Activated CD4-positive, CD25-positive, alpha-beta regulatory T cell (primary cell): ENCODE data around the gene ADK.

Experiments
- DNase-seq, 4 experiments: peaks; one replicate each; lab custom pipeline; 2025; lab: John Stamatoyannopoulos, UW

The ADK gene

DNA sequence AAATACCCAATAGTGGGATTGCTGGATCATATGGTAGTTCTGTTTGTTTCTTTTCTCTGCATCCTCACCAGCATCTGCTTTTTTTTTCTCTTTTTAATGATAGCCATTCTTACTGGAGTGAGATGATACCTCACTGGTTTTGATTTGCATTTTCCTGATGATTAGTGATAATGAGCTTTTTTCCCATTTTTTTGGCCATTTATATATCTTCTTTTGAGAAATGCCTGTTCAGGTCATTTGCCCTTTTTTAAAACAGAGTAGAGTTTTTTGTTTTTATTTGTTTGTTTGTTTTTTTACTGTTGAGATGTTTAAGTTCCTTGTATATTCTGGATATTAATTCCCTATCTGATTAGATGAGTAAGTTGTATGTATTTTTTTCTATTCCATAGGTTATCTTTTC lies 469.6 kb downstream of the ADK start:
- no peak for DNase-seq

DNA sequence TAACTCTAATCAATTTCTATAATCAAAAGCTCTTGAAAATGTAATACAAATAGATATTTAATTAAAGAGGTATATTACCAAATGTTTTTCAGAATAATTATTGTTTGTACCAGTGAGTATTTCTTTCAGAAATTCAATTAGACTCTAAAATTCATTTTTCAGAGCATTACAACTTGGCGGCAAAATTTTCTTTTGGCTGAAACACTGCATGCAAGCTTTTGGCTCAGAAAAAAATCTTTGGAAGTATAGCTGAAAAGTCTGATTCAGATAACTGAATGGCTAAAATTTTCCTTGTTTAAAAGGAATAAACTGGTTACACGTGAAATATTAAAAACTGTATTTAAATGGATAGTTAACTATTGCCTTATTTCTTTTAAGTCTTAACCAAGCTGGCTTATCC lies 472.8 kb downstream of the ADK start:
- no peak for DNase-seq

- DNase-seq, result no peak
Measured at GRCh38 chr10:74624501-74624900, 473.5 kb downstream of the ADK start.

DNA sequence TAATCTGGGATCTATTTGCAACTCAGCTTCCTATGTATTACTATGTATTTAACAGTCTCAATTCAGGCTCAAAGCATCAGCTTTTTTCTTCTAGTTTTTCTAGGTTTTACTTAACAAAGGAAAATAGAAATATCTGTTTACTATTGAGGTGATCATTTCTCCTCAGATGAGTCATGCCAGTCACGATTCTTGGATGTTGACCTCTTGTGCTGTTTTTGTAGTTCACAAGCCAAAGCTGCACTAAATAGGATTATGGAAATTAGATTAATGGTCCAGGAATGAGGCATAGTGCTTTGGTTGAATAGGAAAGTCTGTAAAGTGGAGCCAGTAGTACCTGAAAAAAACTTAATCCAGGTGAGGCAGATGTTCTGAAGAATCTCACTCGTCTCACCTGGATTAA lies 477.1 kb downstream of the ADK start:
- no peak for DNase-seq

GRCh38 chr10:74634995-74635536 lies 484.0 kb downstream of the ADK start:
- no peak for DNase-seq

- no peak for DNase-seq
Measured at GRCh38 chr10:74635655-74636054, 484.6 kb downstream of the ADK start.

DNA sequence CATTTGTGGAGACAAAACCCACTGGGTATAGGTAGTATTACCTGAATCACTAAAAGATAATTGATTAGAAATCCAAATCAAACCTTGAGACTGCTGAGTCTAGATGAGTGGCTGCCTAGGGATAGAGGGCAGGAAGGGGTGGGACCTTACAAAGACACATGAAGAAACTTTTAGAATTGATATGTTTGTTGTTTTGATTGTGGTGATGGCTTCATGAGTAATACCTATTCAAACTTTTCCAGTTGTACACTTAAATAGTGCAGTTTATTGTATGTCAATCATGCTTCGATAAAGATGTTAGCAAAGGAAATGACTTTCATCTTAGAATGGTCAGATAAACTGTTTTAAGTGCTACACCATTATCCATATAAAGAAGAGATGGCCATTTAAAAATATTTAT lies 486.7 kb downstream of the ADK start:
- no peak for DNase-seq

- no peak for DNase-seq
Measured at GRCh38 chr10:74640134-74640921, 489.3 kb downstream of the ADK start.

DNA sequence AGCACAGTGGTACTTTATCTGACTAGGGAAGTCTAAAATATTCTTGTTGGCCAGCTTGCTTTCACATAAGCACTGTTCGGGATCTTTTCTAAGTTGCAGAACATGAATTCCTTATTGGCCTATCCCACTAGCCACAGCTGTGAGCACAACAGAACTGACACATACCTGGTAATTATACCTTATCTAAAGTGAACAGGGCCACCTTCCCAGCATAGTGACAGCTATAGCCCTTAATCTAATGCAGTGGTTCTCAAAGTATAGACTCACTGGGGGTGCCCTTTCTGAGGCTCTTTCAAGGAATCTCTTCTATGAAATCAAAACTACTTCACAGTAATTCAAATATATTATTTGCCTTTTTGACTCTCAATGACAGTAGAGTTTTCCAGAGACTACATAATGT lies 490.6 kb downstream of the ADK start:
- no peak for DNase-seq

DNA sequence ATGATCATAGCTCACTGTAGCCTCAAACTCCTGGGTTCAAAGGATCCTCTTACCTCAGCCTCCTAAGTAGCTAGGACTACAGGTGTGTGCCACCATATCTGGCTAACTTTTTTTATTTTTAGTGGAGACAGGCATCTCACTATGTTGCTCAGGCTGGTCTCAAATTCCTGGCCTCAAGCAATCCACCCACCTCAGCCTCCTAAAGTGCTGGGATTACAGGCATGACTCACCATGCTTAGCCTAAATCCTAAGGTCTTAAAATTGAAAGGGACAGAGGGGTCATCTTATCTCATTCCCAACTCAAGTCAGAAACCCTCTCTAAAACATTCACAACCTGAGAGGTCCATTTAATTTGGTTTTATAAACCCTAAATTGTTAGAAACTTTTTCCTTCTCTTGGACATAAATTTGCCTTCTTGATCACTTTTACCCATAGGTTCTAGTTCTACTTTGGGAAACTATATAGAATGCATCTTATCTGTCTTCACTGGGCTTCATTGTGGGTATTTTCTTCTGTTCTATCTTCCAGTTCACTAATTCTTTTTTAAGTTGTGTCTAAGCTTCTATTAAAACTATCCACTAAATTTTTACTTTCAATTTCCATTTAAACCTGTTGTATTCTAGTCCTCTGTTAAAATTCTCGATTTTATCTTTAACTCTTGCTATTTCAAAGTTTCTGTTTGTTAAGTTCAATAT lies 492.0 kb downstream of the ADK start:
- DNase-seq, result no peak

- no peak for DNase-seq
Measured at GRCh38 chr10:74643596-74643975, 492.6 kb downstream of the ADK start.

- no peak for DNase-seq
Measured at GRCh38 chr10:74644738-74645137, 493.7 kb downstream of the ADK start.

DNA sequence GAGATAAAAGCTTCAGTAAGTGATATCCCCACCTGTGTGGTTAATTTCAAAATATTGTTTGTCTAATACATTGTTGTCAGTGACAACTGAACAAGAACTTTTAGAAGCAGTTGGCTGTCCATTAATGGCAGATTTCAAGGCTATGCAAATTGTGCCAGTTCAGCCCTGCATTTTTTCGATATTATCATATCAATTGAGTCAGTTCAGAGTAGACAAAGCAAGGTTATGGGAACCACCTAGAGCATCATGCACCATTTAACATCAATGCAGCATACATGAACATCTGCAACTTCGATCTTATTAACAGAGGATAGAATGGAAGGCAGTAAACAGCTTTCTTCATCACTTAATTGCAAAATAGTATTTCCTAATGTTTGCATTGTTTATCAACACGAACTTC lies 494.7 kb downstream of the ADK start:
- DNase-seq, result no peak

- no peak for DNase-seq
Measured at GRCh38 chr10:74650613-74651012, 499.6 kb downstream of the ADK start.

DNA sequence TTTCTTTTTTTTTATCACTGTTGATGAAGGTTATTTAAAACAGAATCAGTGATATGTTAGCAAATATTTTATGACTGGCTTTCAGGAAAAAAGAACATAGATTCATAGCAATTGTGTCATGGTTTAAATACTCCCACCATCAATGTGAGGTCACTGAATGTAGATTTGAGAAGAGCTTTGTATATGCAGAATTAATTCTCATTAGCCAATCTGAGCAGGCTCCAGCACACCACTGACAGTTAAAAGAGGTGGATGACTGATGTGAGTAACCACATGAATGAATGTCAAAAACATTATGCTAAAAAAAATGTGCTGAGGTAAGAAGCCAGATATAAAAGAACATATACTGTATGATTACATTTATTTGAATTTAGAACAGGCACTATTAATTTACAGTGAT lies 500.5 kb downstream of the ADK start:
- no peak for DNase-seq

DNA sequence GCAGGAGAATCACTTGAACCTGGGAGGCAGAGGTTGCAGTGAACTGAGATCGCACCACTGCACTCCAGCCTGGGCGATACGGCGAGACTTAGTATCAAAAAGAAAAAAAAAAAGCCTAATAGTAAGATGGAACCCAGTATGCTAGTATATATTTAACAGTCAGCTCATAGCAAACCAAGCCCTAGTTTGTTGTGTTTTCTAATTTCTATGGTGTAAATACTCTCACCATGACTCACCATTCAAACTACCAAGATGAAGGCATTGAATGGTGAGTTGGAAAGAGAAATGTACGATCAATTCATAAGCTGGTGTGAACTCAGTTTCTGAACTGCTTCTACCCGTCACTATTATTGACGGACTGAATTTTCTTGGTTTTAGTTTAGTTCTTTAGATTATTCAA lies 501.6 kb downstream of the ADK start:
- DNase-seq, result no peak

DNA sequence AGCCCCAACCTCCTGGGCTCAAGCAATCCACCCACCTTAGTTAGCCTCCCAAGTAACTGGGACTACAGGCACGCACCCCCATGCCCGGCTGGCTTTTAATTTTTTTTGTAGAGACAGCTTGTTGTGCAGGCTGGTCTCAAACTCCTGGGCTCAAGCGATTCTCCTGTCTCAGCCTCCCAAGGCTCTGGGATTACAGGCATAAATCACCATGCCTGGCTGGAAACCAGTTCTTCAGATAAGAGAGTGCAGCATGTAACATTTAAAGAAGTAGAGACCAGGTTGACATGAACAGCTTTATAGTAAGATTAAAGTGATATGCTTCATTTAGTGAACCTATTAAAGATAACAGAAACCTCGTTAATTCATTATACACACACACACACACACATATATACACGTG lies 507.5 kb downstream of the ADK start:
- no peak for DNase-seq

GRCh38 chr10:74662635-74663034 lies 511.6 kb downstream of the ADK start:
- no peak for DNase-seq

- DNase-seq, result no peak
Measured at GRCh38 chr10:74669210-74669609, 518.2 kb downstream of the ADK start.

DNA sequence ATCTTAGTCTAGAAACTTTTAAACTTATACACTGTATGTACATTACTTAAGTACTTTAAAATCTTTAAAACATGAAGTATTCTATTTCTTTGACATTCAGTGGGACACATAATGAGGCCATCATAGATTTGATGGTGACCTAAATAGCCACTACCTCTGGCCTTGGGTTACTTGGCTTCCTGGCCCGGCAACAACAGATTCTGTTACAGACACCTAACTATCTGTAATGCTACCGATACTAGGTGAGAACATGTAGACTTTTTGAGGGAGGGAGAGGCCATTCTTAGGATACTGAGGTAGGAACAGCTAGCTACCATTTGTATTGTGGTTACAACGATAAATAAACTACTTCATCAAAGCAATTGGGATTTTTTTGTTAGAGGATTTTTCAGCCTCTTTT lies 520.7 kb downstream of the ADK start:
- no peak for DNase-seq

GRCh38 chr10:74672430-74673165 lies 521.6 kb downstream of the ADK start:
- DNase-seq, result no peak

GRCh38 chr10:74674927-74675326 lies 523.9 kb downstream of the ADK start:
- no peak for DNase-seq

DNA sequence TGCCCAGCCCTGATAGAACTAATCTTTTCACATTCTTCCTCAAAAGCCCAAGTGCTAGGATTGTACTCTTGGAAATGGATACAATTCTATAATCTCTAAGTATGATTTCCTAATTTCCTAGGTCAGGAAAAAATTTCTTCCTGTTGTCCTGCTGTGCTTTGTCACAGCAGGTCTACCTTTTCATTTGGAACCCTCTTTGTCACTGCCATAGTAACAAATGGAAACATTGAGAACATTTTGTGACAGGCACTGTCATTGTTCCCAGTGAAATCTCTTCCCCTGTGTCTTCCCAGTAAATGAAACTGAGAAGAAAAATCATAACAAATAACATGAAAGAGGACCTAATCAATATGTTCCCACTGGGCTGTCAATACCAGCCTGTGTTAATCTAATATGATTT lies 524.5 kb downstream of the ADK start:
- DNase-seq, result no peak
